GM21576 (cell line): ENCODE data around the gene PIGU.
"Not testable (repeated sequence)": the region's sequence is repeated elsewhere in the genome, so short reads cannot be mapped to it uniquely, and the experiment has no call there.

Experiments
- ATAC-seq: cut with Tn5 transposase; IDR thresholded peaks from one replicate; pipeline ENCODE4 v1.9.1; 2021; ENCODE audit warnings: mild to moderate bottlenecking, moderate library complexity; ENCODE audit not compliant: unreplicated experiment

PIGU gene

DNA sequence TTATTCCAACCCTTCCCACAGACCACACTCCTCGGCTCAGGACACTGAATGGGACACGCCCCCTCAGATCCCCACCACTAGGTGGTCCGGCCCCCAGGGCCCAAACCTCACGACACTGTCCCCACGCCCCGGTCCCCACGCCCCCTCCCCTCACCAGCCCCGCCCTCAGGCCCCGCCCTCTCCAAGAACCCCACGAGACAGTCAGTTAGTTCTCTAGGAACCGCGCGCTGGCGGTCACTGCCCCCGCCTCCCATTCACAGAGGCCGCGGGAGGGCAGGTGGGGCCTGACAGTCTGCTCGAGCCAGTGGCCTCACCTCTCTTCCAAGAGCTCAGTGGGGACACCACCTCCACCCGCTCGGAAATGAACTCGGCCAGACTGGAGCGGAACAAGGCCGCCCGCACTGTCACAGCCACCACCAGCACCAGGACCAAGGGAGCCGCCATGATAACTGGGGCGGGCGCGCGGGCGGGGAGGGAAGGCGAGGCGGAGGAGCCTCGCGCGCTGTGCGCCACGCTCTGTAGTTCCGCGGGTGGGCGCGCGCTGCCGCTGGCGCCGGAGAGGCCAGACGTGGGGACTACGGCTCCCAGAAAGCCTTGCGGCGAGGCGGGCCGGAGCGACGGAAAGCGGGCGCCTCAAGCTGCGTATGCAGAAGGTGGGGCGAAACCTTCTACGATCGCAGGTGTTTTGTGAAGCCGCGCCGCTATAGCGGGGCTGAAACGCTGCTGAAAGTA is at the start of gene PIGU:
Gene PIGU (minus strand): TSS at position 451 of the 732 bp plus-strand sequence. CDS start 7 bp downstream, at position 444.
- peak; percentile 95 for ATAC-seq

- ATAC-seq, result no peak
These were observed 47.3 kb upstream of the PIGU start for GRCh38 chr20:34724172-34724571.

GRCh38 chr20:34722560-34722959 is 45.7 kb upstream of the PIGU start:
- not testable (repeated sequence) for ATAC-seq

DNA sequence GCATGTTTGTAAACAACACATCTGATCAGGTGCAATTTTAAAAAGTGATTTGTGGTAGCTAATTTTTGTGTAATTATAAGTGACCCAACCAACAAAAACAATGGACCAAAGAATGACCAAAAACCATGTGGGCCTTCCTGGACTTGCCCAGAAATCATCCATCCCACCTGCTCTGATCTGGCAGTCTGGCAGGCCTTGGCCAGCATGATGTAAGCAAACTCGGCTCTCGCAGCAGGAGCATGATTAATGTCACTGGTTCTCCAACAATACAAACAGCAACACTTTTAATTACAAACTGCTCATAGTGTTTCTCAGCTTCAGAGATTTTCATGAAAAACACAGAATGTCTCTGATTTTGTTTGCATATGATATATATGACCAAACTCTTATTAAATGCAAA is 43.4 kb upstream of the PIGU start:
- ATAC-seq, result no peak

GRCh38 chr20:34719242-34720017 is 42.5 kb upstream of the PIGU start:
- peak; percentile 87 for ATAC-seq

DNA sequence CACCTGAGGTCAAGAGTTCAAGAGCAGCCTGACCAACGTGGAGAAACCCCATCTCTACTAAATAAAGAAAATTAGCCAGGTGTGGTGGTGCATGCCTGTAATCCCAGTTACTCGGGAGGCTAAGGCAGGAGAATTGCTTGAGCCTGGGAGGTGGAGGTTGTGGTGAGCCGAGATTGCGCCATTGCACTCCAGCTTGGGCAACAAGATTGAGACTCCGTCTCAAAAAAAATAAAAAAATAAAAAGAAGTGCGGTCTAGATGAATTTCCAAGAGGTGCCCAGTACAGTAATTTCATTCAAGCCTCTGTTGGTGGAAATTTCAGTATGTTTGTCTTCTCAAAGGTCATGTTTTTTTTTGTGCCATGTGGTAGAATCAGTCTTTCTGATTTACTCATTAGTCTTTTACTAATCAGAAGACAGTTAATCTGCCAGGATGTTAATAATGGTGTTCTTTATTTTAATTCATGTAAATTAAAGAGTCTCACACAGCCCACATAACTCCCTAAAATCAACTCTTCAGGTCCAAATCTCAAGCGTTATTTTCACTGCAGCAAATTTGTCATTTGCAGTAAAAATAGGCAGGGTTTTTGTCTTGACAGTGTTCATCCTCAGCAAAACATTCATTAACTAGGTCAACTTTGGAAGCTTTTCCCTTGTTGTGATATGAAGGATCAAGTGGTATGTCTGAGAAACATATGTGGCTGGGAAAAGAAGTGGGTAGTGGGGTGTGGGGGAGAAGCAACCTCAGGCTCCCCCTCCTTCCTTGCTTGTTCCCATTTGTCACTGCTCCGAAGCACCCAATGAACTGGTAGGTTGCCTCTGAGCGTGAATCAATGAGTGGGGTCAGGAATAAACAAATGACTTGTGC is 40.6 kb upstream of the PIGU start:
- no peak for ATAC-seq

DNA sequence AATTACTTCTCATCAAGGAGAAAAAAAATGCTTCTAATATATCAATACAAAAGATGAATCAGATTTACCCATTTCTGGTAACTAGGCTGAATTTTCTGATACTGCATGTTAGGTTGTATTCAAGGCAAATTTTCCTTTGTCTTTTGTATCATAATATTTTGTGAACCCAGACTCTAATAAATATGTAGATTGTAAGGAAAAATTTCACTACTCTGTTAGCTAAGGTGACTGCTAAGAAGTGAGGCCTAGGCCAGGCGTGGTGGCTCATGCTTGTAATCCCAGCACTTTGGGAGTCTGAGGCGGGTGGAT is 40.0 kb upstream of the PIGU start:
- ATAC-seq, result no peak

GRCh38 chr20:34715384-34715783 is 38.5 kb upstream of the PIGU start:
- ATAC-seq, result no peak

DNA sequence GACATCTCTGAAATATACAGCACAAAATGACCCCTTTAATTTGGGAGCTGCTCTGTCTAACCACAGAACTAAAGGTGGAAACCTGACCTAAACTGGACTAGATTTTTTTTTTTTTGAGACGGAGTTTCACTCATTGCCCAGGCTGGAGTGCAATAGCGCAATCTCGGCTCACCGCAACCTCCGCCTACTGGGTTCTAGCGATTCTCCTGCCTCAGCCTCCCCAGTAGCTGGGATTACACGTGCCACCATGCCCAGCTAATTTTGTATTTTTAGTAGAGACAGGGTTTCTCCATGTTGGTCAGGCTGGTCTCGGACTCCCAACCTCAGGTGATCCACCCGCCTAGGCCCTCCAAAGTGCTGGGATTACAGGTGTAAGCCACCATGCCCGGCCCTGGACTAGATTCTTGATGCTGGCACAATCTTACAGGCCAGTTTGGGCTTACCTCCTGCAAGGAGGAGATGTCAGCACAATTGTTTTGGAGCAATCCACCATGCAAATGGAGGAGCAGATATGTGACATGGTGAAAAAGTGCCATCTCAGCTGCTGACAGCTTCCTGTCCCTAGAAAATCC is 37.1 kb upstream of the PIGU start:
- ATAC-seq, result not testable (repeated sequence)

DNA sequence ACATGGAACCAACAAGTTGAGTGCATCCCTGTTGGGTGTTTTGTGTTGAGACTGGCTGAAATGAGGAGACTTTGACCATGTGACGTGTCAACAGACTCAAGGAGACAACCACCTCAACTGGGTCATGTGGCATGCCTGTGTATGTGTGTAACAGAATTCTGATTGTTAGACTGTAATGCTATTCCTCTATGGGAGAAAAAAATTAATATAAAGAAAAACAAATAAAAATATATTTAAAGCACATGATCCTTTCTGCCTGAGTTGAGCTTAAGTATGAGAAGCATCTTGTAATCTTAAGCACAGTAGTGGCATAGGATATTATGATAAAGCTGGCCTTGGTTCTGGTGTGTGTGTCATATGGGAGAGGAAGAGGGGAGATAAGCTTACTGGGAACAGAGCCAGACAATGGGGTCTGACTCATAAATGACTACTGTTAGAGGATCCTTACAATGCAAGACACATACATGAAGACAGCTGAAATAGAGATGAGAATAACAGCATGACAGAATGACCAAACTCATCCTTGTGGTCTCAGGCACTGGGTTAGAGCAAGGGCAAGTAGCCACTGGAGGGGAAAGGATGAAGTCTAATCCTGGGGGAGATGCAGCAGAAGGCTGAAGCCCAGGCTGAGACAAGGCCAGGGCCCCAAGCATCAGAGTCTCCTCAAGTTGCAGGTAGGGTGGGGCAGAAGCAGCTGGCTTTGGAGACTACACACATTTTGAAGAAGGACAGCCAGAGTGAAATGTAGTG is 36.5 kb upstream of the PIGU start:
- no peak for ATAC-seq

GRCh38 chr20:34712525-34713192 is 35.8 kb upstream of the PIGU start:
- ATAC-seq, result no peak

DNA sequence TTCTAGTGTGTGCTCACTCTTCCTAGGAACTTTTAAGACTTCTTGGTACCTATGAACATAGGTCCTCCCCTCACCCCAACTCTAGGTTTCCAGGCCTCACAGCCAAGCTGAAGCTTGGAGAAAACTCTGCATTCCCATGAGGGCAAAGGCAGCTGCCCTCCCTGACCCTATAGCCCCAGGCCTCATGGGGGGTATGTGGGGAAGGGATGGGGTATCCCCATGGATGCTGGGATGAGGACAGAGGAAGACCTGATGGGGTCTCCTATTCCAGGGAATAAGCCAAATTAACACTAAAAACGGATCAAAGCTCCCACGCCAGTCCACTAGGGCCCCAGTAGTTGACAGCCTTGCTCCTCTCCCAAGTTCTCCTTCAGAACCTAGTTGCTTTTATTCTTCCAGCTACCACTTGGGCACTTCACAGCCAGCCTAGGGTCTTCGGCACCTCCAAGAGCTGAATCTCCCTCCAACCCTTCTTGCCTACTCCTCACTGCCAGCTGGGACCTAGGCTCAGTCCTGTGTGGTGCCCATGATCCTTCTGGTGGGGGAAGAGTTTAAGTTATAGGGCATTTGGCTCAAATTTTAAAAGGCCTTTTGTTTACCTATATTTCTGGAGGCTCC is 35.0 kb upstream of the PIGU start:
- ATAC-seq, result no peak

DNA sequence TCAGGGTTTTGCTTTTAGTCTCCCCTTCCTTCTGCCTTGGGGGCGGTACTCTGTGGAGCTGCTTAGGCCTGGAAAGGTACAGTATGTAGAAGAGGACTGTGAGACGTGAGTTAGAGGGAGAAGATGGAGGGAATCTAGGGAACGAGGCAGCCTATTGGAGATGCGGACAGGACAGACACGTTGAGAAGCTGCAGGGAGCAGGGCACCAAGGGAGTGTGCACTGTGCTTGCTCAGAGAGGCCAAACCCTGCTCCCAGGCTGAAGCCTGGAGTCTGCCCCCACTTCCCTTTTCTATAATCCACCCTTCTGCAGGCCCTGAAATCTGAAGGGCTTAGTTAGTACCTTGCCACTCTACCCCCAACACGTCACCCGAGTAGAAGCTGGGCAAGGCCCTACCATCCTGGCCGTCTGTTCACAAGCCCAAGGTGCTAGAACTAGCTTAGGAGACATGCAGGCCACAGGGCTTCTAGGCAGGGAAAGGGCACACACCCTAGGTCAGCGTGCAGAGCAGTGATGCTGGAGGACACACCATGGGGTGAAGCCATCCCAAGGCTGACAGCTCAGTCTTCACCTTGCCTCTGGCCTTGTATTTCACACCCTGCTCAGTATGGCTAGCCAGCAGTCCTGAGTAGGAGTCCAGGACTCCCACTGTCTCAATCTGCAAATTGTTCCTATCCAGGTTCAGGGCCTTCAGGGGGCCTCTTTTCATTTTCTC is 34.1 kb upstream of the PIGU start:
- no peak for ATAC-seq

DNA sequence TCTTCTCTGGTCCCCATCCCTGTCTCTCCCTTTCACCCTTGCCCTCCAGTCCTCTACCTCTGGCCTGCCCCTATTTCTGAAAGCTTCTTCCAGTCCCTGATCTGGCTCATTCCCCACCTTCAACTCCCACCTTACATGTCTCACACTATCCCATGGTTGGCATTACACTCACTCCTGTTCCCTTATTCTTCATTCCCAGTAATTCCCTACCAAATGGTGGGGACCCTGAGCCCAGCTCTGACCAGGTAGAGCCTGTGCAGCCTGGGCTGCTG is 33.6 kb upstream of the PIGU start:
- no peak for ATAC-seq

DNA sequence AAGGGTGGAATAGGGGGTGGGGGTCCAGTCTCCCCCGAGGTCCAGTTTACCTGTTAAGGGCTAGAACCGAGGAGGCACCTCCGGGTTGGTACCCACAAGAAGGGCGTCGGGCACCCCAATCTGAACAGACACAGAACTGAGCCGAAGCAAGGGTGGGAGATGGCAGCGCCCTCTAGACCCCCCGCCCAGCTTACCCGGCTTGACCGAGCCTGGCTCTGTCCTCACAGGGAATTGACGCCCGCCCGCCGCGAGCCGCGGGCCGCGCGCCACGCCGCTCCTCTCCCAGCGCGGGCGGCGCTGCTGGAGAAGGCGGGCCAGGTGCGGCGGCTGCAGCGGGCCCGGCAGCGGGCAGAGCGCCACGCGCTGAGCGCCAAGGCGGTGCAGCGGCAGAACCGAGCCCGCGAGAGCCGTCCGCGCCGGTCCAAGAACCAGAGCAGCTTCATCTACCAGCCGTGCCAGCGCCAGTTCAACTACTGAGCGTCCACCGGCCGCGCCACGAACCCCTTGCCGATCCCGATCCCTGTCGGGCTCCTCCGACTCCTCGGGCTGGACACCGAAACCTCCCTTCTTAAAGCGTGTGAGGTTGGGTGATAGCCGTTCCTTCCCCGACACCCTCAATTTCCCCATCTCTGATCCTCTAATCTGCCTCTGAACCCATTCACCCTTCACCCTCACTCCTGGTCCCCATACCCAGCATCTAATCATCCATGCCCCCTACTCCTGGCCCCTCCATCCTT is 33.1 kb upstream of the PIGU start:
- ATAC-seq, result peak; percentile 24

DNA sequence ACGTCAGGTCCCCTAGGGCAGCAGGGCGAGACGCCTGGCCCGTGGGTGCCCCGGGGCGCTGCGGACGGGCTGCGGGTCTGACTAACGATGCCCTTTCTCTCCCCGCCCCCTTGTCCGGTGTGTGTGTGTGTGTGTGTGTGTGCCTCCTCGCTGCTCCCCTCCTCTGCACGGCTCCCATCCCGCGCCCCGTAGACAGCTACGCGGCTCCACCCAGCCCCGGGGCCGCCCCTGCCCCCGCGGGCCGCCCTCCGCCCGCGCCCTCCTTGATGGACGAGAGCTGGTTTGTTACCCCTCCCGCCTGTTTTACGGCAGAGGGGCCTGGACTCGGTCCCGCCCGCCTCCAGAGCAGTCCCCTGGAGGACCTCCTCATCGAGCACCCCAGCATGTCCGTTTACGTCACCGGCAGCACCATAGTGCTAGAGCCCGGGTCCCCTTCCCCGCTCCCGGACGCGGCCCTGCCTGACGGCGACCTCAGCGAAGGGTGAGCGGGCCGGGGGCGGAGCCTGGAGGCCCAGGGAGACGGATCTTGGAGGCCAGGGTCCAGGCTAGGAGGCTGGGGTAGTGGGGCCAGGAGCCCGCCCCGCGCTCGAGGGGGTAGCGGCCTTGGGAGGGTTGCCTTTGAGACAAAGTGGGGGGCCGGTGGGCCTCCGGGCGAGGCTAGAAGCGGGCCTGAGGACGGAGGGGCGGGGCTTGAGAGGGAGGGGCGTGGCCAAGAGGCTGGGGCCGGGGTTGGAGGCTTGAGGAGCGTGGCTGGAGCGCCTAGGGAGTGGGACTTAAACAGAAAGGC is 32.3 kb upstream of the PIGU start:
- peak; percentile 40 for ATAC-seq

DNA sequence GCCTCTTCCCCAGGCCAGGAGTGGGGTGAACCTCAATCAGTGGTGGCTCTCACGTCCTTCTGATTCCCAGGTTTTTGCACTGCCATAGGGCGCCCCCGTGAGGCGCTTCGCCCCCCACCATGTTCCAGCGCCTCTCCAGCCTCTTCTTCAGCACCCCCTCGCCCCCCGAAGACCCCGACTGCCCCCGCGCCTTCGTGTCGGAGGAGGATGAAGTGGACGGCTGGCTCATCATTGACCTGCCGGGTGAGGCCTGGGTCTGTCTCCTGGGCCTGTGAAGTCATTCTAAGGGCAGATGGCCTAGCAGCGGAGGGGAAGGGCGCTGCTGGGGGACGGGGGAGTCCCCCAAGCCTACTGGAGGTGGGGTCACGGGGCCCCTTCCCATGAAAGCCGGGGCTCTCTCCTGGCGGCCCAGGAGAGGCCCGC is 31.7 kb upstream of the PIGU start:
- peak; percentile 24 for ATAC-seq
